Measurements from ENCODE around the gene SPTLC2. TPM values are rescaled to one million over a fixed set of nuclear protein-coding genes. Genes with fewer than 3 reads are reported as not detected.
"Not testable (repeated sequence)": the region's sequence is repeated elsewhere in the genome, so short reads cannot be mapped to it uniquely, and the experiment has no call there.

Gene SPTLC2
- total RNA-seq (2022) (45.5 and 45.9 TPM in 2 replicates), Bru-seq, nascent RNA (percentile 82 among the genes with signal in this experiment), BruChase-seq, experiment 1, labeled RNA remaining after a 6-hour chase (percentile 83 among the genes with signal in this experiment), BruChase-seq, experiment 2, labeled RNA remaining after a 2-hour chase (percentile 73 among the genes with signal in this experiment)
- long read RNA-seq, full-length matches to known transcripts = 15 of 25 reads
- long read RNA-seq, partial matches to known transcripts = 0 of 25 reads
- long read RNA-seq, other reads (novel, unspliced or antisense) = 10 of 25 reads

DNA sequence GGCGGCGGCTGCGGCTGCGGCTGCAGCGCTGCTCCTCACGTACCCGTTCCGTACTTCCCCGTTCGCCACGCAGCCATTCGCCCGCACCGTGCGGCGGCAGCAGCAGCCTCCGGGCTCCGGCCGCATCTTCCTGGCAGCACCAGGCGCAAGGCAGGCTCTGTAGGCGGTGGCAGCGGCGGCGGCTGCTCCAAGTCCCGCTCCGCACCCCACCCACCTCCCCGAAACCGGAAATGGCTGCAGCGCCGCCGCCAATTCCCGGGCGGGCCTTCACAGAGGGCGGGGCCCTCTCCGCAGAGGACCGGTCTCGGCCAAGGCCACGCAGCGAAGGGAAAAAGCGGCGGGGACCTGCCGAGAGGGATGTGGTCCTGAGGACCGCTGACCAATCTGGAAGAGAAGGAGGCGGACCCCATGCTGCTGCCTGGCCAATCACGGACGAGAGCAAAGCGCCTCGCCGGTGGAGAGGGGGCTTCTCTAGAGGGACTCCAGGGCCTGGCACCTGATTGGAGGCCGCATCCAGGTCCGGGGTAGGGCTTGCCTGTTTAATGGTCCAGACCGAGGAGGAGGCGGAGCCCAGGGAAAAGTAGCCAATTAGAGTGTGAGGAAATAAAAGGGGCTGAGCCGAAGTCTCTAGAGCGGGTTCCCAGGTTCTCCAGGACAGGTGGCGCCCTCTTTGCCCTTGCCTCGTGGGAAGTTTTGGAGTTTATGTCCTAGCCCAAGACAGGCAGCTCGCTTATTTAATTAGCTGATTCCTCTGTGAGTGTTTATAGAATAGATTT is at the start of gene SPTLC2:
Gene SPTLC2, minus strand, starts transcription at position 184 of the 776 bp plus-strand sequence. Its CDS starts 58 bp downstream, at position 126.
- TF ChIP-seq, protein P1, sequence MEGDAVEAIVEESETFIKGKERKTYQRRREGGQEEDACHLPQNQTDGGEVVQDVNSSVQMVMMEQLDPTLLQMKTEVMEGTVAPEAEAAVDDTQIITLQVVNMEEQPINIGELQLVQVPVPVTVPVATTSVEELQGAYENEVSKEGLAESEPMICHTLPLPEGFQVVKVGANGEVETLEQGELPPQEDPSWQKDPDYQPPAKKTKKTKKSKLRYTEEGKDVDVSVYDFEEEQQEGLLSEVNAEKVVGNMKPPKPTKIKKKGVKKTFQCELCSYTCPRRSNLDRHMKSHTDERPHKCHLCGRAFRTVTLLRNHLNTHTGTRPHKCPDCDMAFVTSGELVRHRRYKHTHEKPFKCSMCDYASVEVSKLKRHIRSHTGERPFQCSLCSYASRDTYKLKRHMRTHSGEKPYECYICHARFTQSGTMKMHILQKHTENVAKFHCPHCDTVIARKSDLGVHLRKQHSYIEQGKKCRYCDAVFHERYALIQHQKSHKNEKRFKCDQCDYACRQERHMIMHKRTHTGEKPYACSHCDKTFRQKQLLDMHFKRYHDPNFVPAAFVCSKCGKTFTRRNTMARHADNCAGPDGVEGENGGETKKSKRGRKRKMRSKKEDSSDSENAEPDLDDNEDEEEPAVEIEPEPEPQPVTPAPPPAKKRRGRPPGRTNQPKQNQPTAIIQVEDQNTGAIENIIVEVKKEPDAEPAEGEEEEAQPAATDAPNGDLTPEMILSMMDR (IDR thresholded peaks at IDR 0.05; ENCODE audit: unreplicated experiment) = no peak
- no TSS peak for BruUV-seq (replicated peaks)
- Mint-ChIP-seq H3K27ac (ENCODE audit: unreplicated experiment) (peak within 1 kb of the TSS; percentile 92), H3K4me1 (ENCODE audit: low read depth, unreplicated experiment) (peaks cover 25% of the 10 kb centered on the region), H3K36me3 (ENCODE audit: insufficient read depth, unreplicated experiment) (peaks cover 32% of the 10 kb centered on the region), H3K9me3 (ENCODE audit: low read depth, unreplicated experiment) (no peaks in the 10 kb centered on the region), H3K27me3 (ENCODE audit: unreplicated experiment) (no peaks in the 10 kb centered on the region), H3K4me3 (ENCODE audit: low read depth, unreplicated experiment) (peak within 1 kb of the TSS; percentile 95)
- DNase-seq = peak; percentile 97
- intact Hi-C loops (cut with micrococcal nuclease; ENCODE audit: unreplicated experiment) = no loop called here
- CTCF ChIA-PET = no interaction called here

GRCh38 chr14:77663293-77663692 is 46.9 kb upstream of the SPTLC2 start:
- no peak for DNase-seq
- CTCF ChIA-PET = no interaction called here

DNA sequence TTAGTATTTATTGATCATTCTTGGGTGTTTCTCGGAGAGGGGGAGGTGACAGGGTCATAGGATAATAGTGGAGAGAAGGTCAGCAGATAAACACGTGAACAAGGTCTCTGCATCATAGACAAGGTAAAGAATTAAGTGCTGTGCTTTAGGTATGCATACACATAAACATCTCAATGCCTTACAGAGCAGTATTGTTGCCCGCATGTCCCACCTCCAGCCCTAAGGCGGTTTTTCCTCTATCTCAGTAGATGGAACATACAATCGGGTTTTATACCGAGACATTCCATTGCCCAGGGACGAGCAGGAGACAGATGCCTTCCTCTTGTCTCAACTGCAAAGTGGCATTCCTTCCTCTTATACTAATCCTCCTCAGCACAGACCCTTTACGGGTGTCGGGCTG is 45.1 kb upstream of the SPTLC2 start:
- BruUV-seq (replicated peaks); H3K9me3 Mint-ChIP-seq (ENCODE audit: low read depth, unreplicated experiment); H3K4me3 Mint-ChIP-seq (ENCODE audit: low read depth, unreplicated experiment); H3K4me1 Mint-ChIP-seq (ENCODE audit: low read depth, unreplicated experiment); H3K36me3 Mint-ChIP-seq (ENCODE audit: insufficient read depth, unreplicated experiment); DNase-seq; intact Hi-C loops (cut with micrococcal nuclease; ENCODE audit: unreplicated experiment); H3K27me3 Mint-ChIP-seq (ENCODE audit: unreplicated experiment); CTCF ChIA-PET; H3K27ac Mint-ChIP-seq (ENCODE audit: unreplicated experiment): not testable (repeated sequence)

More at GRCh38 chr14:77663293-77663692, 46.9 kb upstream of the SPTLC2 start:
- no peaks in the 10 kb centered on the region for H3K27me3 Mint-ChIP-seq (ENCODE audit: unreplicated experiment)
- H3K4me3 Mint-ChIP-seq (ENCODE audit: low read depth, unreplicated experiment) = no peak overlapping the region
- H3K27ac Mint-ChIP-seq (ENCODE audit: unreplicated experiment) = no peak overlapping the region
- no peaks in the 10 kb centered on the region for H3K4me1 Mint-ChIP-seq (ENCODE audit: low read depth, unreplicated experiment)
- H3K36me3 Mint-ChIP-seq (ENCODE audit: insufficient read depth, unreplicated experiment) = no peaks in the 10 kb centered on the region
- H3K9me3 Mint-ChIP-seq (ENCODE audit: low read depth, unreplicated experiment) = no peaks in the 10 kb centered on the region
- intact Hi-C loops (cut with micrococcal nuclease; ENCODE audit: unreplicated experiment) = no loop called here
- TF ChIP-seq, protein P1 (IDR thresholded peaks at IDR 0.05; ENCODE audit: unreplicated experiment) = no peak
- BruUV-seq (replicated peaks) = no TSS peak

GRCh38 chr14:77660754-77661153 is 44.3 kb upstream of the SPTLC2 start:
- intact Hi-C loops (cut with micrococcal nuclease; ENCODE audit: unreplicated experiment) = no loop called here

More at GRCh38 chr14:77660754-77661153, 44.3 kb upstream of the SPTLC2 start:
- CTCF ChIA-PET = interaction anchor here (0.7 kb wide), 1 partner anchor 743 kb away, joined by 3 read pairs; no protein-coding TSS in a partner anchor
- DNase-seq = no peak
- Mint-ChIP-seq H3K36me3 (ENCODE audit: insufficient read depth, unreplicated experiment) (no peaks in the 10 kb centered on the region), H3K4me1 (ENCODE audit: low read depth, unreplicated experiment) (no peaks in the 10 kb centered on the region), H3K27me3 (ENCODE audit: unreplicated experiment) (no peaks in the 10 kb centered on the region), H3K4me3 (ENCODE audit: low read depth, unreplicated experiment) (no peak overlapping the region), H3K9me3 (ENCODE audit: low read depth, unreplicated experiment) (no peaks in the 10 kb centered on the region), H3K27ac (ENCODE audit: unreplicated experiment) (no peak overlapping the region)
- TF ChIP-seq, protein P1 (IDR thresholded peaks at IDR 0.05; ENCODE audit: unreplicated experiment) = no peak
- no TSS peak for BruUV-seq (replicated peaks)
